HFFc6 (cell line): ENCODE data around the gene IPPK. TPM values are rescaled to one million over a fixed set of nuclear protein-coding genes. Genes with fewer than 3 reads are reported as not detected.

Experiments
- DNase-seq: peaks from one replicate; pipeline ENCODE4 v3.0.0-alpha.2; 2018
- H3K27ac Mint-ChIP-seq: 2 replicates; pipeline ENCODE4 v1.8.0; 2020; ENCODE audit warnings: mild to moderate bottlenecking, mixed read lengths
- H3K27me3 Mint-ChIP-seq: 2 replicates; pipeline ENCODE4 v1.8.0; 2021; ENCODE audit warnings: mild to moderate bottlenecking, moderate library complexity, mixed read lengths; ENCODE audit not compliant: insufficient read depth
- H3K36me3 Mint-ChIP-seq: 2 replicates; pipeline ENCODE4 v1.8.0; 2021; ENCODE audit warnings: low read depth, mixed read lengths
- H3K4me1 Mint-ChIP-seq: 2 replicates; pipeline ENCODE4 v1.8.0; 2020; ENCODE audit warnings: low read depth, mixed read lengths
- H3K4me3 Mint-ChIP-seq: 2 replicates; pipeline ENCODE4 v1.8.0; 2020; ENCODE audit warnings: mild to moderate bottlenecking, moderate library complexity, mixed read lengths
- H3K9me3 Mint-ChIP-seq: 2 replicates; pipeline ENCODE4 v1.8.0; 2020; ENCODE audit warnings: mild to moderate bottlenecking, mixed read lengths
- total RNA-seq, 6 experiments: library from RNA; stranded (reverse); fragmentation: NEBNext Ultra II Directional; extraction: Animal tissue kit (Norgen Biotek cat#: 25700); gene quantifications; 2 replicates in 1 of 6; 3 replicates in 5 of 6; pipeline ENCODE4 v1.2.3, GENCODE V29; 2021
- TF ChIP-seq, protein P1 (sequence below): fragments of 200-600 bp; sonication (generic); IDR thresholded peaks from 2 replicates; pipeline ENCODE4 v1.5.0; 2021; ENCODE audit warnings: antibody characterized with exemption, mild to moderate bottlenecking

Gene IPPK
- total RNA-seq, 6 experiments from 2014 or later = 10.0 to 14.0 (median 12.5) TPM

DNA sequence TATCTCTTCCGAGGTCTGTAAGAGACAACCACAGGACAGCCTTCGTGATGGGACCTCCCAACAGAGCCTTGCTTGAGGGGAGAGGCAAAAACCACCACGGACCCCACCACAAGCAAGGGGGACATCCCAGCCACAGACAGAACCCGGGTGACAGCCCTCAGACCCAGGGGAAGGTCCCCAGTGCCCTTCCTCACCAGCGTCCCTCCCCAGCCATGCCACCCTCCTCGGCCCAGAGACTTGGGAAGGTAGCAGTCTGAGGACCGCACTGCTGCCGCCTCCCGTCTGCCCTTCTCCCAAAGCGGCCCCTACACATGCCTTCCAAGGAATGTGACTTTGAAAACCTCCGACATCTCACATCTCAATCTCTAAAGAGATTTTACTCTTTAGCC, 13.4 kb downstream of the IPPK start:
- H3K4me3 Mint-ChIP-seq = no peak overlapping the region

DNA sequence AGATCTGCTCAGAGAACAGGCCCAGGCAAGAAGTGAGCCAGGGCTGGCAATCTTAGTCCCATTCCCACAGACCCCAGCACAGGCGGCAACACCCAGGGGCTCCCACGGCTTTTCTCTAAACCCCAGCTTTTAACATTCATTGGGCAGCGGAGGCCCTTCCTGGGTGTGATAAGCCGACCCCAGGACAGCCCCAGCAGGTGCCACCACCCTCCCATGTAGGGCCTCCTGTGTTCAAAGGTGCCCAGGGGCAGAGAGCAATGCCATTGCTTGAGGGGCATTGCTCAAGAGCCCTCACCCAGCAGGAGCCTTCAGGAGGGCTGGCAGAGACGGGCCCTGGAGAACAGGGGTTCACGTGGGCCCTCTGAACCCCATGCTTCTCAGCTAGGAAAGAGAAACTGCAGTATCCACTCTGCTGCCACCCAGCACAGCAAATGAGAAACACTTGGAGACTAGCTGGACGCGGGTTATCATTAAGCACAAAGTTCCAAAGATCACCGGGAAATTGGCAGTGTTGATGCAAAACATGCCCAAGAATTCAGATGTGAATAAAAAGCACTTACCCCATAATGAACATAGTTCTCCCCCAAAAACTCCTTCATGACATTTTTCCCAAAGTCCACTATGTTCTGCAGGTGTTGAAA, 13.9 kb downstream of the IPPK start:
- no peaks in the 10 kb centered on the region; the same call in 1 of the 2 replicates for H3K36me3 Mint-ChIP-seq
- TF ChIP-seq, protein P1, sequence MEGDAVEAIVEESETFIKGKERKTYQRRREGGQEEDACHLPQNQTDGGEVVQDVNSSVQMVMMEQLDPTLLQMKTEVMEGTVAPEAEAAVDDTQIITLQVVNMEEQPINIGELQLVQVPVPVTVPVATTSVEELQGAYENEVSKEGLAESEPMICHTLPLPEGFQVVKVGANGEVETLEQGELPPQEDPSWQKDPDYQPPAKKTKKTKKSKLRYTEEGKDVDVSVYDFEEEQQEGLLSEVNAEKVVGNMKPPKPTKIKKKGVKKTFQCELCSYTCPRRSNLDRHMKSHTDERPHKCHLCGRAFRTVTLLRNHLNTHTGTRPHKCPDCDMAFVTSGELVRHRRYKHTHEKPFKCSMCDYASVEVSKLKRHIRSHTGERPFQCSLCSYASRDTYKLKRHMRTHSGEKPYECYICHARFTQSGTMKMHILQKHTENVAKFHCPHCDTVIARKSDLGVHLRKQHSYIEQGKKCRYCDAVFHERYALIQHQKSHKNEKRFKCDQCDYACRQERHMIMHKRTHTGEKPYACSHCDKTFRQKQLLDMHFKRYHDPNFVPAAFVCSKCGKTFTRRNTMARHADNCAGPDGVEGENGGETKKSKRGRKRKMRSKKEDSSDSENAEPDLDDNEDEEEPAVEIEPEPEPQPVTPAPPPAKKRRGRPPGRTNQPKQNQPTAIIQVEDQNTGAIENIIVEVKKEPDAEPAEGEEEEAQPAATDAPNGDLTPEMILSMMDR = no peak
- DNase-seq = no peak
- no peak overlapping the region for H3K4me3 Mint-ChIP-seq
- no peaks in the 10 kb centered on the region for H3K4me1 Mint-ChIP-seq
- no peaks in the 10 kb centered on the region for H3K9me3 Mint-ChIP-seq
- H3K27ac Mint-ChIP-seq = no peak overlapping the region
- H3K27me3 Mint-ChIP-seq = no peaks in the 10 kb centered on the region

More for the DNA sequence above, 13.4 kb downstream of the IPPK start:
- DNase-seq = no peak
- Mint-ChIP-seq H3K36me3 (peaks cover under 1% of the 10 kb centered on the region; the same call in 1 of the 2 replicates), H3K27ac (no peak overlapping the region), H3K27me3 (no peaks in the 10 kb centered on the region), H3K4me1 (peaks cover 3% of the 10 kb centered on the region), H3K9me3 (no peaks in the 10 kb centered on the region)
- TF ChIP-seq, protein P1 = no peak

DNA sequence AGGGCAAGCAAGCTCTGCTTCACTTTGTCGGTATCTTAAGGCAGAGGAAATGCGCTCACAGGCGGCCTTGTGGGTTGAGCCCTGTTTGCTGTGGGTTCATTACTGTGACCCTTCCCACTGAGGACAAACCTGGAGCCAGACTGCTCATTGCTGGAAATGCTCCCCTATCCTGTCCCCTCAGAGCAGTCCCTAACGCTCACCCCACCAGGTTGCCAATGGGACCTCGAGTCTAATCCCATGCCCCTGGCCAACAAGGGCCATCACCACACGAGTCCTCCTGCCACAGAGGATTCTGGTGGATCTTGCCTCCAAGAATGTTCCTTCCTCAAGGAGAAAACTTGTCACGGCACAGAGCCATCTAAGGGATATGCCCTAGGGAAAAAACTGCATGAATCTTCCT, 14.6 kb downstream of the IPPK start:
- no peak for DNase-seq
- Mint-ChIP-seq H3K9me3 (no peaks in the 10 kb centered on the region), H3K4me3 (no peak overlapping the region), H3K4me1 (no peaks in the 10 kb centered on the region), H3K36me3 (peaks cover 1% of the 10 kb centered on the region; the same call in 1 of the 2 replicates), H3K27ac (peak overlapping the region; percentile 18; the same call in 1 of the 2 replicates), H3K27me3 (no peaks in the 10 kb centered on the region)
- TF ChIP-seq, protein P1 = no peak

DNA sequence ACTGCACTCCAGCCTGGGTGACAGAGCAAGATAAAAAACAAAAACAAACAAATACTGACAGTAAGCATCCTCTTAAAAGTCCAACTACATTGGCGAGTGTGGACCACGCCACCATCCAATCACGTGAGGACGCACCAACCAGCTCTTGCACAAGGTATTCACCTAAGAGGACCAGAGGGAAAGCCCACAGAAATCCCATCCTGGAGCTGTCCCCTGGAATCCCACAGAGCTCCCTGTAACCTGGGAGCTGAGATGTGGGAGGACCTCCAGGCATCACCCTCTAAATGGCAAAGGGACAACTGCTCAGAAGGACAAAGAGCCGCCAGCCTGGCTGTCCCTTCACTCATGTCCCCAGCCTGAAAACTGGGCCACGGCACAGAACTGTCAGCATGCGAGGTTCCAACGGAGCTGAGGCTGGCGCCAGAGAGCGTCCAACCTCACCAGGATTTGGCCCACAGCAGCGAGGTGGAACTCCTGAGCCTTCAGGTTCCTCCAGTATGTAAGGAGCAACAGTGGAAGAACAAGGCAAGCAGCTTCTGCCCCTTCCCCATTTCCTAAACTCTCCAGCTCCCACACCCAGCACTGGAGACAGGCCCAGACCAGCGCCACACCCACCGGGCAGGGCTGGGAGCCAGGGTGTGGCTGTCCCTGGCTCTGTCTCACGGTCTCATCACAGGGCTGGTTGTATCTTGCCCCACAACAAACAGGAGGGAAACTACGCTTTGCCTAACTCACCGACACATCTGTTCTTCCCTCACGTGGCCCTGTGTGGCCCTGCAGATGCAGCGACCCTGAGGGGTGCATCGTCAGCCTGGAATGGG, 15.2 kb downstream of the IPPK start:
- no peak for DNase-seq
- Mint-ChIP-seq H3K9me3 (no peaks in the 10 kb centered on the region), H3K27ac (no peak overlapping the region), H3K36me3 (peaks cover 3% of the 10 kb centered on the region; the same call in 1 of the 2 replicates), H3K4me3 (no peak overlapping the region), H3K4me1 (no peaks in the 10 kb centered on the region), H3K27me3 (no peaks in the 10 kb centered on the region)
- TF ChIP-seq, protein P1 = no peak

DNA sequence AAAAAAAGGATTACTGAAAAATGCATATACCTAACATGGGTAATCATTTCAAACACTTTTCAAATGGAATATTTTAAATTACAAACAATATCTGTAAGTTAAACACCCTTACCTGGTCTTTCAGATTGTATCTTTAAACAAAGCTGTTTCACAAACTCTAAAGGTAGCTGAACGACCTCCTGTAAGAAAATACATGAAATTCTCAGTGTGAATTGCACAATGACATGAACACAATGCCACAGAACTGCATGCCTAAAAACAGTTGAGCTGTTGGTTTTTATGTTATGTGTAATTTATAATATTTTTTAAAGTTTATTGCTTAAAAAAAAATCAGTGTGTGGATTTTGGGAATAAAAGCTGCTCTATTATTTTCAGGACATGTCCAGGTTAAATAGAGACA, 17.5 kb downstream of the IPPK start:
- Mint-ChIP-seq H3K36me3 (peaks cover 13% of the 10 kb centered on the region), H3K4me3 (no peak overlapping the region), H3K4me1 (no peaks in the 10 kb centered on the region), H3K27ac (no peak overlapping the region), H3K9me3 (no peaks in the 10 kb centered on the region), H3K27me3 (peaks cover 4% of the 10 kb centered on the region; the same call in 1 of the 2 replicates)
- TF ChIP-seq, protein P1 = no peak
- no peak for DNase-seq
